CD1c-positive myeloid dendritic cell (primary cell): Measurements from ENCODE around the gene COL4A6.

Source experiments
- DNase-seq: peaks from one replicate; pipeline ENCODE4 v3.0.0-alpha.2; 2016; ENCODE audit errors: extremely low spot score

Gene COL4A6

GRCh38 chrX:108159028-108159670 is 279.1 kb downstream of the COL4A6 start:
- DNase-seq: no peak

GRCh38 chrX:108157628-108158027 is 280.6 kb downstream of the COL4A6 start:
- DNase-seq: no peak

- no peak for DNase-seq
These were observed 281.2 kb downstream of the COL4A6 start for GRCh38 chrX:108156934-108157466.

- no peak for DNase-seq
These were observed 282.1 kb downstream of the COL4A6 start for GRCh38 chrX:108156082-108156481.

GRCh38 chrX:108148524-108148923 is 289.7 kb downstream of the COL4A6 start:
- DNase-seq: no peak

- no peak for DNase-seq
These were observed 299.2 kb downstream of the COL4A6 start for GRCh38 chrX:108138814-108139702.

- no peak for DNase-seq
These were observed 303.5 kb downstream of the COL4A6 start for GRCh38 chrX:108134724-108135123.

GRCh38 chrX:108132876-108133275 is 305.3 kb downstream of the COL4A6 start:
- no peak for DNase-seq

GRCh38 chrX:108132034-108132433 is 306.2 kb downstream of the COL4A6 start:
- no peak for DNase-seq

GRCh38 chrX:108131471-108131870 is 306.8 kb downstream of the COL4A6 start:
- no peak for DNase-seq

GRCh38 chrX:108130889-108131288 is 307.3 kb downstream of the COL4A6 start:
- DNase-seq: no peak

GRCh38 chrX:108127152-108127551 is 311.1 kb downstream of the COL4A6 start:
- DNase-seq: no peak

- no peak for DNase-seq
These were observed 311.6 kb downstream of the COL4A6 start for GRCh38 chrX:108126661-108127060.

- DNase-seq: no peak
These were observed 314.4 kb downstream of the COL4A6 start for GRCh38 chrX:108123591-108124366.

GRCh38 chrX:108122748-108123147 is 315.5 kb downstream of the COL4A6 start:
- DNase-seq: no peak

GRCh38 chrX:108121291-108121690 is 316.9 kb downstream of the COL4A6 start:
- no peak for DNase-seq

- DNase-seq: no peak
These were observed 320.2 kb downstream of the COL4A6 start for GRCh38 chrX:108117988-108118387.

- no peak for DNase-seq
These were observed 323.7 kb downstream of the COL4A6 start for GRCh38 chrX:108114541-108114940.
